RKO (cell line): ENCODE measurements around the gene FBRS.
"Not testable (repeated sequence)": the region's sequence is repeated elsewhere in the genome, so short reads cannot be mapped to it uniquely, and the experiment has no call there.

Experiments used
- DNase-seq: peaks from one replicate; pipeline ENCODE4 v3.0.0-alpha.2; 2016; ENCODE audit warnings: low spot score

The FBRS gene

DNA sequence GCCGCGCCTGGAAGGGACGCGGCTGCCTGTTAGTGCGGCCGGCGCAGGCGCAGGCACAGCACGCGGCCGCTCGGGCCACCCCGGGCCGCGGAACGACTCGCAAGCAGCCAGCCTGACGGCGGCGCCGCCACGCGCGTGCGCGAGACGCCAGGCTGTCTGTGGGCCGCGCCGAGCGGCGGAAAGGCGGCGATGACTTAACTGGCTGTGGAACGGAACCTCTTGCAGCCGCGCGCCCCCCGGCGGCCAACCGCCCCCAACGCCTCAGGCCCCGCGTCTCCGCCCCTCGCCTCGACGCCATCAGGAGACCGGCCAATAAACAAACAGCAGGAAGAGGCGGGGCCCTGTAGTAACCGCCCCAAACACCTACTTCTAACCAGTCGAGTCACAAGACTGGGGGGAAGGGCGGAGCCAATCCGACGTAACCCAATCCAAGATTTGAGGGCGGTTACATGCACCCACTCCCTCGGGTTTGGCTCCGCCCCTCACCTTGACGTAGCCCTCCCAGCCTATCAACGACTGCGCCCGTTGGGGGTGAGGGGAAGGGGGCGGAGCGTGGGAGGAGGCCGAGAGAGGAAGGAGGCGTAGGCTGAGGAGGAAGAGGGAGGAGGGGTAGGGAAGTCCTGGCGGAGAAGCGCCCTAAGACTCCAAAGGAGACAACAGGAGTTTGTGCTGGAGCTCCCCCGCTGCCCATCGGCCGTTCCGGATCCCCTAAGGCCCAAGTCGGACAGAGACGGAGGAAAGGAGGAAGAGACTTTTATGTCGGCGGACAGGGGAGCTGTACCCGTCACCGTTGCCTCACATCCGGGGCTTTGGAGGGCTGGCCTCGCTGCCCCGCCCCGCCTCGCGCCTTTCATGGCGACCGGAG is at the start of gene FBRS:
TSS of gene FBRS (plus strand) at position 566 of the 865 bp plus-strand sequence. CDS start 1,088 bp downstream, outside the sequence.
- peak; percentile 100 for DNase-seq

GRCh38 chr16:30609002-30609925 is 49.0 kb upstream of the FBRS start:
- peak; percentile 48 for DNase-seq

- DNase-seq = peak; percentile 96
Observed at GRCh38 chr16:30609926-30610839, 48.0 kb upstream of the FBRS start, which contains the start of gene ZNF689. TSS of gene ZNF689 (minus strand) at chr16:30610389. CDS start at chr16:30610041, 348 bp downstream.

- no peak for DNase-seq
Observed at GRCh38 chr16:30615358-30616091, 42.7 kb upstream of the FBRS start.

DNA sequence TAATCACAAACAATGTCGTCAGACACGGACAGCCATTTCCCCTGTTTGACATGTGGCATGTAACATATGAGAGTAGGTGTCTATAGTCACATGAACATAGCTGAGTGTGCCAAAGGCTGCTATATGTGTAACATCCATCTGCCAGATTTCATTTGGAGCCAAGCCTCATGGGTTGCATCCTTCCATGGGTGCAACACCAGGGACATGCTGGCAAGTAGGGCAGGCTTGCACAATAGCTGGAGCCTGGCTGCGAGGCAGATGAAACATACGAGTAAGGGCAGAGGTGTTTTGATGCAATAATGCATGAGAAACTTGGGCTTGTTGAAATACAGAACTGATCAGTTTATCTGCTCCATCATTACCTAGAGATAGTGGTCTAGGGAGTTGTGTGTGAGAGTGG is 39.0 kb upstream of the FBRS start:
- no peak for DNase-seq

GRCh38 chr16:30619638-30620037 is 38.6 kb upstream of the FBRS start:
- no peak for DNase-seq

GRCh38 chr16:30620169-30620568 is 38.1 kb upstream of the FBRS start:
- no peak for DNase-seq

- DNase-seq = no peak
Observed at GRCh38 chr16:30621765-30622164, 36.5 kb upstream of the FBRS start.

DNA sequence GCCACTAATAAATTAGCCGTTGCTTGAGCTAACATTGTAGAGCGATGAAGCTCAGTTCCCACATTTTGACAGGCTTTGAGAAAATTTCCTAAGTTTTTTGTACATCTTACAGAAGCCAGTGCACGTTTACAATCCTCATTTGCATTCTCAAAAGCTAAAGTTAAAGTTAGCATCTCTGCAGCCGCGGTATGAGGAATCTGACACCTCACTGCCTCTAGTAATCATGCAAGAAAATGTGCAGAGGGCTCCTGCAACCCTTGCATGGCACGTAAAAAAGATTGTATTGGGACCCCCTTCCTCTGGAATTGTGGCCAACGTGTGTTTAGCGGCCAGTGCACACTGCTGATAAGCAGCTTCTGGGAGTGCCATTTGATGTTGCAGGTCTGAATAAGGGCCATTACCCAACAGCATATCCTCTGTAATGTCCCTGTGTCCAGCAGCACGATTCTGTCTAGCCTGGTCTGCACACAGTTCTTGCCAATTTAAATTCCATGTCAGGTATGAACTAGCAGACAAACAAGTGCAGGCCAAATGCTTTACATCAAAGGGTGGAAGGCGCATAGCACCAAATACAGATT is 35.7 kb upstream of the FBRS start:
- DNase-seq = no peak

DNA sequence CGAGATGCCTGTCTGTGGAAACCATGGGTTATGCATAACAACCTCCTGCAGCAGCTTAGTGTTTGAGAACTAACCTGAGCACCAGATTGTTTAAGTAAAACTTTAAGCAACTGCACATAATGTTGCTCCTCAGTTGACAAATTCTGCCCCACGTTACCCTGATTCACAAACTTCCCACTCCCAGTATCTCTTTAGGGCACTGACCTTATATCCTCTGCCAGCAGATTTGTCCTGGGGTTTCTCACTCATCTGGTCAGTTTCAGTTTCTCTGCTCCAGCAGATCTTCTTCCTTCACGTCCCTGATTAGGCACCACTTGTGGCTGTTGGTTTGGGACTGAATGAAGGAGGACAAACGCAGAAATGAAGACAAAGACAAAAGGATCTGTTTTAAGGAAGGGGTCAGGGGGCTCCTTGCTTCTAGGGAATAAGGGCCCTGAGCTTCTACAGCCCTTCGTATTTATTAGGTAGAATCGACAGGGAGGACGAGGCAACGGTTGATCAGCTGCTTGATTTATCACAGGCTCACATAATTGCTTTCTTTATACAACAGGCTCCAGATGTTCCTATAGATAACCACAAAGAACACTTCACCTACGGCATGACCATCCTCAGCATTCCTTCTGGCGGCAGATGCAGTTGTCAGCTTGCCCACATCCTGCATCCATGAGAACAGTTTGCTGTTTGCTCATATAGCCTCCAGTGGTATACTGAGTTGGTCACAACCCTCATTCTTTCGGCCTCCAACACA is 34.5 kb upstream of the FBRS start:
- no peak for DNase-seq

GRCh38 chr16:30626236-30626635 is 32.0 kb upstream of the FBRS start:
- DNase-seq = no peak

DNA sequence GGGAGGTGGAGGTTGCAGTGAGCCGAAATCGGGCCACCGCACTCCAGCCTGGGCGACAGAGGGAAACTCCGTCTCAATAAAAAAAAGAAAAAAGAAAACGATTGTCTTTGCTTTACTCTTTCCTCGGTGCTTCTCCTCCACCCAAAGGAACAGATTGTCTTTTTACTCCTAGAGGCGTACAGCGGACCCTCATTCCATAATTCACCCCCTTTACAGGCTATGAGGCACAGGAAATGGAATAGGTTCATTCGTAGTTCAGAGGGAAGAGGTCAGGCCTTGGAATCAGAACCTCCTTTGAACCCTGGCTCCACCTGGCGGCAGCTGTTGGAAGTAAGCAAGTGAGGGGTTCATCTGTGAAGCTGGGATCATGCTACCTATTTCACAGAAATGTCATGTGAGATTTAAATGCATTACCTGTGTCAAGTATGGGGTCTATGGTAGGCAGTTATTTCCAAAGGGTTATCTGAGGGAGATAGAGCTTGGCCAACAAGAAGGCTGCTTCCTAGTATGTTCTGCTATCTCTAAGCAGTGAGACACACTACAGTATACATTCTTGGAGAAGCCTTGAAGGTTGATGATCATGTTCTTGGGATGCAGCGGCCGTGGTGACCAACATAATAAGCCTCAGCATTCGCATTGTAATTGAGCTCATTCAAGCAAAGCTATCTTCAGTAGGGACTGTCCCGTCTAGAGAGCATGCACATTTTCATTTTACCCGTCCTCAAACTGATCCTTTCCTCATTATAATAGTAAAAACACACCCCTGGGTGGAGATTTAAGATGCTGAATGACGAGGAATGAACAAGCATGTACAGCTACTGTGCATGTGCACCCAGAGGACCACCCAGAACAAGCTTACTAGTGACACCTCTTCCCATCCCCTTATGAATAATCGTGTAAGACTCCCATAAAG is 29.3 kb upstream of the FBRS start:
- DNase-seq = peak; percentile 90

DNA sequence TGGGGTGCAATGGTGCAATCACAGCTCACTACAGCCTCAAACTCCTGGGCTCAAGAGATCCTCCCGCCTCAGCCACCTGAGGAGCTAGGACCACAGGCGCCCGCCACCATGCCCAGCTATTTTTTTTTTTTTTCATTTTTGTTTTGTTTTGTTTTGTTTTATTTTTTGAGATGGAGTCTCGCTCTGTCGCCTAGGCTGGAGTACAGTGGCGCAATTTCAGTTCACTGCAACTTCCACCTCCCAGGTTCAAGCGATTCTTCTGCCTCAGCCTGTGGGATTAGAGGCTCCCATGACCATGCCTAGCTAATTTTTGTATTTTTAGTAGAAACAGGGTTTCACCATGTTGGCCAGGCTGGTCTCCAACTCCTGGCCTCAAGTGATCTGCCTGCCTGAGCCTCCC is 25.8 kb upstream of the FBRS start:
- not testable (repeated sequence) for DNase-seq

- no peak for DNase-seq
Observed at GRCh38 chr16:30633526-30633925, 24.7 kb upstream of the FBRS start.

GRCh38 chr16:30636599-30636998 is 21.6 kb upstream of the FBRS start:
- no peak for DNase-seq

GRCh38 chr16:30637139-30637538 is 21.1 kb upstream of the FBRS start:
- DNase-seq = not testable (repeated sequence)

GRCh38 chr16:30637944-30638343 is 20.3 kb upstream of the FBRS start:
- peak; percentile 88 for DNase-seq

DNA sequence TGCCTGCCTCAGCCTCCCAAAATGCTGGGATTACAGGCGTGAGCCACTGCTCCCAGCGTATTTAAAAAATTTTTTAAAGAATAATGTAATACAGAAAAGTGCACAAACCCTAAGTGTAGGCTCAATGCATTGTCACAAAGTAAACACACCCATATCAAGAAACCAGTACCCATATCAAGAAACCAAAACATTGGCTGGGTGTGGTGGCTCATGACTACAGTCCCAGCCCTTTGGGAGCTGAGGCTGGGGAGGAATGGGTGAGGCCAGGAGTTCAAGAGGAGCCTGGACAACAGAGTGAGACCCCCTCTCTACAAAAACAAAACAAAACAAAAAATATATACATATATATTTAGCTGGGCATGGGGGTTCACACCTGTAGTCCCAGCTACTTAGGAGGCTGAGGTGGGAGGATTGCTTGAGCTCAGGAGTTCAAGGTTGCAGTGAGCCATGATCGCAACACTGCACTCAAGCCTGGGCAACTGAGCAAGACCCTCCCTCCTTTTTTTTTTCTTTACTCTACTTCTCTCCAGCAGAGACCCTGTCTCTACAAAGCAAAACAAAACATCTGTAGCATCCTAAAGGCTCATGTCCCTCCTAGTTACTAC is 16.8 kb upstream of the FBRS start:
- no peak for DNase-seq
